K562 (cell line): Measurements from ENCODE around the gene ADARB2.

Source experiments
- CEBPB ChIP-seq: fragments of 450-650 bp; IDR thresholded peaks from 2 replicates; pipeline ENCODE4 v1.6.1; 2016; ENCODE audit warnings: missing genetic modification characterization, missing compliant biosample characterization
- ESRRA ChIP-seq: fragments of 450-650 bp; IDR thresholded peaks from 2 replicates; pipeline ENCODE4 v1.6.1; 2014; ENCODE audit warnings: low read depth, mild to moderate bottlenecking, moderate library complexity, borderline replicate concordance
- HCFC1 ChIP-seq: IDR thresholded peaks from 2 replicates; pipeline ENCODE4 v1.6.1; 2012; ENCODE audit warnings: low read depth, low read length, improper control_type of control experiment
- NCOA6 ChIP-seq: fragments of 450-650 bp; IDR thresholded peaks from 2 replicates; pipeline ENCODE4 v1.6.1; 2017; ENCODE audit warnings: mild to moderate bottlenecking
- POLR2A ChIP-seq: fragments of 450-650 bp; conservative IDR thresholded peaks from 2 replicates; pipeline ENCODE4 v1.6.1; 2016
- RCOR1 ChIP-seq, 2 experiments: IDR thresholded peaks; 2 replicates each; pipeline ENCODE4 v1.6.1; 2012; ENCODE audit warnings: low read depth in 2 of 2, low read length in 2 of 2, borderline replicate concordance in 1 of 2, improper control_type of control experiment in 1 of 2
- SIN3A ChIP-seq, 2 experiments: fragments of 150-350 bp in 1 of 2; IDR thresholded peaks; 2 replicates each; pipeline ENCODE4 v1.6.1; 2011 to 2016; ENCODE audit warnings: borderline replicate concordance in 2 of 2, low read depth in 2 of 2, low read length in 2 of 2, mild to moderate bottlenecking in 2 of 2, moderate library complexity in 2 of 2; ENCODE audit not compliant: control insufficient read depth in 1 of 2
- XRCC5 ChIP-seq: fragments of 200-400 bp; formaldehyde crosslinking; IDR thresholded peaks from 2 replicates; pipeline ENCODE4 v1.6.1; 2017; ENCODE audit warnings: low read depth, mild to moderate bottlenecking, low read length
- TF ChIP-seq, protein P1 (sequence below), 3 experiments: IDR thresholded peaks in 2 of 3; conservative IDR thresholded peaks in 1 of 3; 2 replicates each; pipeline ENCODE4 v1.5.1; 2011 to 2012; ENCODE audit warnings: low read length in 3 of 3, mild to moderate bottlenecking in 3 of 3, control low read depth in 2 of 3, improper control_type of control experiment in 1 of 3, inconsistent platforms in 1 of 3, low read depth in 1 of 3, mixed read lengths in 1 of 3, moderate library complexity in 1 of 3; ENCODE audit not compliant: insufficient read depth in 2 of 3

DNA sequence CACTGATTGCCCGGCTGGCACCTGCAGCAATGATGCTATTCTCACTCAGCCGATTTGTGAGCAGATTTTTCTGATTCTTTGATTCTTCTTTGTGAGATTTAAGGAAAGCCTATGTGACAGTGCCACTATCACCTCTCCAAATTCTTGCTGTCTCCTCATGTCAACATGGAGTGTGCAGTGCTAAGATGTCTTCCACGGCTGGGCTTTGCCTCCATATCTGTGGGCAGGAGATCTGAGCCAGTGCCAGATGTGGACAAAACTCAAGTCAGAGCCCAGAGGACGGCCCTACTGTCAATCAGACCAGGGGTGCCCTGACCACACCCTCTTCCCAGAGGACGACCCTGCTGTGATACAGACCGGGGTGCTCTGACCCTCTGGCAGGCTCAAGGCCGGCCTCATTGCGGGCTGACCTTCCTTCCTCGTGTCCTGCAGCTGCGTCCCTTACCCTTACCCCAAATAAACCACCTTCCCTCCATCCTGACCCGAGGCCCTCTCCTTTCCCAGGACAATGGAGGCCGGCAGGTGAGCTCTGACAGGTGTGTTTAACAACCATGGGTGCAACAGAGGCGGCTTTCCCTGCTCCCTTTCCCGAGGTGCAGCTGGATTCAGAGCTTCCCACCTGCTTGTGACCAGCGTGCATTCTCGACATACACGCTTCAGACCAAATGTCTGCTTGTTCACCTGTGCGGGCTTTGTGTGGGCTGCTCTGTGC is 221.4 kb downstream of the ADARB2 start:
- no peak for TF ChIP-seq NCOA6
- TF ChIP-seq XRCC5: no peak
- TF ChIP-seq RCOR1 (IDR thresholded peaks at IDR 0.05; ENCODE audit: borderline replicate concordance in 1 of 2, low read depth in 2 of 2, low read length in 2 of 2): no peak
- no peak for TF ChIP-seq ESRRA
- TF ChIP-seq, protein P1, sequence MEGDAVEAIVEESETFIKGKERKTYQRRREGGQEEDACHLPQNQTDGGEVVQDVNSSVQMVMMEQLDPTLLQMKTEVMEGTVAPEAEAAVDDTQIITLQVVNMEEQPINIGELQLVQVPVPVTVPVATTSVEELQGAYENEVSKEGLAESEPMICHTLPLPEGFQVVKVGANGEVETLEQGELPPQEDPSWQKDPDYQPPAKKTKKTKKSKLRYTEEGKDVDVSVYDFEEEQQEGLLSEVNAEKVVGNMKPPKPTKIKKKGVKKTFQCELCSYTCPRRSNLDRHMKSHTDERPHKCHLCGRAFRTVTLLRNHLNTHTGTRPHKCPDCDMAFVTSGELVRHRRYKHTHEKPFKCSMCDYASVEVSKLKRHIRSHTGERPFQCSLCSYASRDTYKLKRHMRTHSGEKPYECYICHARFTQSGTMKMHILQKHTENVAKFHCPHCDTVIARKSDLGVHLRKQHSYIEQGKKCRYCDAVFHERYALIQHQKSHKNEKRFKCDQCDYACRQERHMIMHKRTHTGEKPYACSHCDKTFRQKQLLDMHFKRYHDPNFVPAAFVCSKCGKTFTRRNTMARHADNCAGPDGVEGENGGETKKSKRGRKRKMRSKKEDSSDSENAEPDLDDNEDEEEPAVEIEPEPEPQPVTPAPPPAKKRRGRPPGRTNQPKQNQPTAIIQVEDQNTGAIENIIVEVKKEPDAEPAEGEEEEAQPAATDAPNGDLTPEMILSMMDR (IDR thresholded peaks at IDR 0.05 in 2 of 3, conservative IDR thresholded peaks at IDR 0.05 in 1 of 3; ENCODE audit: insufficient read depth in 2 of 3, low read depth in 1 of 3, low read length in 3 of 3): no peak
- TF ChIP-seq CEBPB (tag): no peak
- no peak for TF ChIP-seq POLR2A
- TF ChIP-seq SIN3A (IDR thresholded peaks at IDR 0.05; ENCODE audit: borderline replicate concordance in 2 of 2, control insufficient read depth in 1 of 2, low read depth in 2 of 2, low read length in 2 of 2): no peak
- TF ChIP-seq HCFC1: no peak
